PC-3 (cell line): ENCODE measurements around the gene NIT1.

Experiments
- CTCF ChIP-seq: fragments of 300-600 bp; sonication (generic); conservative IDR thresholded peaks from 2 replicates; pipeline ENCODE4 v1.5.1; 2017; ENCODE audit warnings: antibody characterized with exemption, low read depth, mild to moderate bottlenecking, low read length
- EZH2phosphoT487 ChIP-seq: fragments of 300-600 bp; sonication (generic); IDR thresholded peaks from 2 replicates; pipeline ENCODE4 v1.6.1; 2018; ENCODE audit warnings: mild to moderate bottlenecking, antibody characterized with exemption, low read length, borderline replicate concordance

DNA sequence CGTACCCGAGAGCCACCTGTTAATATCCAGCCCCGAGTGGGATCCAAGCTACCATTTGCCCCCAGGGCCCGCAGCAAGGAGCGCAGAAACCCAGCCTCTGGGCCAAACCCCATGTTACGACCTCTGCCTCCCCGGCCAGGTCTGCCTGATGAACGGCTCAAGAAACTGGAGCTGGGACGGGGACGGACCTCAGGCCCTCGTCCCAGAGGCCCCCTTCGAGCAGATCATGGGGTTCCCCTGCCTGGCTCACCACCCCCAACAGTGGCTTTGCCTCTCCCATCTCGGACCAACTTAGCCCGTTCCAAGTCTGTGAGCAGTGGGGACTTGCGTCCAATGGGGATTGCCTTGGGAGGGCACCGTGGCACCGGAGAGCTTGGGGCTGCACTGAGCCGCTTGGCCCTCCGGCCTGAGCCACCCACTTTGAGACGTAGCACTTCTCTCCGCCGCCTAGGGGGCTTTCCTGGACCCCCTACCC lies 42.8 kb downstream of the NIT1 start:
- TF ChIP-seq EZH2phosphoT487 (no peak), CTCF (no peak)
